Pancreas (tissue), 10 donors: Measurements from ENCODE around the gene UBAP2. TPM values are rescaled to one million over a fixed set of nuclear protein-coding genes. Genes with fewer than 3 reads are reported as not detected.
"Not testable (repeated sequence)": the region's sequence is repeated elsewhere in the genome, so short reads cannot be mapped to it uniquely, and the experiment has no call there.

Experiments used
- ATAC-seq, 4 donors: fragments of 200-7000 bp; cut with Tn5 transposase; one replicate each; pipeline versions ENCODE4 v1.8.0 to v1.9.1; 2020; ENCODE audit warnings: mild to moderate bottlenecking in 4 of 4, moderate library complexity in 4 of 4
- DNase-seq, 6 donors: peaks; one replicate each; pipeline ENCODE4 v3.0.0-alpha.2; 2020
- FAIRE-seq: peaks from 2 replicates; lab custom pipeline; 2012; peaks lifted over from hg19 to GRCh38; lab: Jason Lieb, UNC
- H3K27ac ChIP-seq, 4 donors: fragments of 200-600 bp; sonication (generic); 1 replicate in 3 of 4; 2 replicates in 1 of 4; pipeline versions ENCODE4 v1.5.0 to v1.8.0; 2020
- H3K27me3 ChIP-seq, 4 donors: fragments of 200-600 bp; one replicate each; pipeline ENCODE4 v1.8.0; 2021
- H3K36me3 ChIP-seq, 3 donors: fragments of 200-600 bp; sonication (generic) in 1 of 3; one replicate each; pipeline versions ENCODE4 v1.5.0 to v1.8.0; 2020 to 2021
- H3K4me1 ChIP-seq, 3 donors: fragments of 200-600 bp; one replicate each; pipeline ENCODE4 v1.8.0; 2021
- H3K4me3 ChIP-seq, 4 donors: fragments of 200-600 bp; sonication (generic) in 2 of 4; one replicate each; pipeline versions ENCODE4 v1.5.0 to v1.8.0; 2020 to 2021
- H3K9me3 ChIP-seq, 4 donors: fragments of 200-600 bp; one replicate each; pipeline ENCODE4 v1.8.0; 2021
- CTCF ChIP-seq, 4 donors: fragments of 200-600 bp; sonication (generic) in 3 of 4; IDR thresholded peaks; one replicate each; pipeline versions ENCODE4 v1.5.0 to v1.8.0; 2021; ENCODE audit warnings: antibody characterized with exemption in 4 of 4
- WGBS, 2 donors: extraction: QIAGEN DNeasy Blood & Tissue Kit; methylation state at CpG; one replicate each; pipeline ENCODE4 v1.1.7; 2013; 5-methylcytosine and 5-hydroxymethylcytosine counted together
- intact Hi-C, 3 donors: fragments of 100-400 bp; cut with DNase I; formaldehyde crosslinking; loops; one replicate each; pipeline versions ENCODE4 v1.11.1 to v1.14.2; 2022
- polyA plus RNA-seq, 2 donors: library from polyadenylated mRNA; stranded (reverse); fragments of 200-250 nt; gene quantifications; one replicate each; pipeline ENCODE4 v1.2.3, GENCODE V29; 2013
- total RNA-seq, 6 donors: library from RNA; stranded (reverse); fragmentation: NEBNext Ultra II Directional in 4 of 6; extraction: Animal tissue kit (Norgen Biotek cat#: 25700) in 4 of 6; gene quantifications; one replicate each; pipeline versions ENCODE4 v1.2.1 to v1.2.4, GENCODE V29; 2021 to 2023
- donor health status: healthy with polysubstance abuse.
- donor health status: DM: no; HTN: no; CAD: no; lungs with moderate emphysema.
- donor health status: DM: no; HTN: no; CAD: no.
- donor health status: control.
- donor health status: control.
- donor health status: Bipolar disorder and iron deficiency.
- donor health status: DM: yes; HTN: yes; CAD: no.
- donor health status: DM: no; HTN: no; CAD: no.
- donor health status: DM: no; HTN: no; CAD: no.
- donor health status: DM: yes; HTN: yes; CAD: no.

UBAP2 gene
- total and polyA plus RNA-seq, 8 donors, result 10.3 to 22.8 (median 13.6) TPM

DNA sequence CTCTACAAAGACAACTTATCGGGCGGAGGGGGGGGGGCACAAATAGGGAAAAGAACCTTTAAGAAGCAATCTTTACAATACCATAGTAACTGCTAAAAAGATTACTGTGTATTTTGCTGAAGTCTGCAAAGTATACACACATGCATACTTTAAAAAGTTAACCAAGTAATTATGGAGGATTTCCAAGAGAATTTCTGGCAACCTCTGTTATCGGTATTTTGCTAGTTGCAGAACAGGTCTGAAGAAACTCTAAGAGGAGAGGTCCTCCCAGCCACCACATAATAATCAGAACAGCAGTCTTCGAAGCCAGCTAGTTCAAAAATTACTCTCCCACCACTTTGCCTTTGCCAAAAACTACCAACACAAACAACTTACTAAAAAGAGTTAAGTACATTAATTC is 56.1 kb downstream of the UBAP2 start:
- Histone ChIP-seq H3K27ac (peak overlapping the region in 1 of 4 donors; percentile 21), H3K27me3 (no peaks in the 10 kb centered on the region), H3K4me3 (no peak overlapping the region), H3K4me1 (peaks cover 0 to 10% (median 8%) of the 10 kb centered on the region in 3 donors), H3K36me3 (no peaks in the 10 kb centered on the region), H3K9me3 (no peaks in the 10 kb centered on the region)
- intact Hi-C loops, result no loop called here
- TF ChIP-seq CTCF (IDR thresholded peaks at IDR 0.05), result no peak
- FAIRE-seq (no peak), DNase-seq (no peak), ATAC-seq (peak in 2 of 4 donors; percentile 43 to 66)
- 33 to 35% methylated on average over 4 of the region's 4 CpGs for WGBS, 2 donors

DNA sequence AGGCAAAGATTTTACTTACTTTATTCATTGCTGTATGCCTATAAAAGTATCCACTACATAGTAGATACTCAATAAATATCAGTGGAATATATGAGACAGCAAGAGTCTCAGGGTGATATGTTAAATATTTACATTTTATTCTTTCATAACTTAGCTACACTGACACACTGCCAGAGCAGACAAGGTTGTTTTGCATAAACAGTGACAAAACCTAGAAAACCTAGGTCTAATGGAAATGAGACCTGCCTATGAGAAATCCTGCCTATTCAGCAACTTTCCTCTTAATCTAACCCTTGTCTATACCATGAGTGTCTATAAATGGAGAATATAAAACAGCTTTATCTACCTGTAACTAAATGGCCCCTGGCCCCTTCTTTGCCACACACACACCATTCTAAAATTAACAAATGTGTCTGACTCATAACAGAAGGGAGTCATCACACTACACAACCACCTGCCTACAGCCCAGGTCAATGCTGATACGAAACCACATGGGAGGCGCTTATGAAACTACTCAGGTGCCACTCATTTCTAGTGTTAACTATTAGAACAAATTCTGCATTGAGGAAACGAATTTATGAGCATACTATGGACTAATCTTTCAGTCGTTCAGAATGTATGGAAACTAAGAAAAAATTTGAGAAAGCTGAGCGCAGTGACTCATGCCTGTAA is 60.3 kb downstream of the UBAP2 start:
- no peak for DNase-seq
- Histone ChIP-seq H3K36me3 (peaks cover 0 to 18% (median 5%) of the 10 kb centered on the region in 3 donors), H3K4me3 (no peak overlapping the region), H3K9me3 (no peaks in the 10 kb centered on the region), H3K27ac (no peak overlapping the region), H3K27me3 (no peaks in the 10 kb centered on the region), H3K4me1 (peaks cover 0 to 8% (median 8%) of the 10 kb centered on the region in 3 donors)
- intact Hi-C loops, result no loop called here
- no peak for FAIRE-seq
- 82 to 90% methylated on average over 5 of the region's 5 CpGs for WGBS, 2 donors
- TF ChIP-seq CTCF (IDR thresholded peaks at IDR 0.05), result no peak
- ATAC-seq, result no peak

DNA sequence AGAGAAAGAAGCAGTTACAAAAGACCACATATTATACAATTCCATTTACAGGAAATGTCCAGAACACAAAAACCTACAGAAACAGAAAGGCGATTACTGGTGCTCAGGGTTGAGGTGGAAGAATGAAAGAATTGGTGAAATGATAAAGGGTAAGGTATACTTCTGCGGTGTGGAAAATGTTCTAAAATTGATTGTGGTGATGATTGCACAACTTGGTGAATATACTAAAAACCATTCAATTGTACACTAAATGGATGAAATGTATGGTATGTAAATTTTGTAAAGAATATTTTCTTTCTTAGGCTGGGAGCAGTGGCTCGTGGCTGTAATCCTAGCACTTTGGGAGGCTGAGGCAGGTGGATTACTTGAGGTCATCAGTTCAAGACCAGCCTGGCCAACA is 72.3 kb downstream of the UBAP2 start:
- no peak for TF ChIP-seq CTCF (IDR thresholded peaks at IDR 0.05)
- intact Hi-C loops, result no loop called here
- DNase-seq (no peak), FAIRE-seq (no peak), ATAC-seq (no peak)
- H3K27me3 ChIP-seq, result no peaks in the 10 kb centered on the region
- no peaks in the 10 kb centered on the region for H3K36me3 ChIP-seq
- WGBS, 2 donors, result 91 to 96% methylated on average over 3 of the region's 3 CpGs
- H3K4me1 ChIP-seq, result no peaks in the 10 kb centered on the region
- H3K4me3 ChIP-seq, result no peak overlapping the region
- H3K27ac ChIP-seq, result no peak overlapping the region
- H3K9me3 ChIP-seq, result no peaks in the 10 kb centered on the region

- 72 to 76% methylated on average over 2 of the region's 2 CpGs for WGBS, 2 donors
- no peak for TF ChIP-seq CTCF (IDR thresholded peaks at IDR 0.05)
Measured at GRCh38 chr9:33972698-33973097, 76.0 kb downstream of the UBAP2 start.

GRCh38 chr9:33964086-33964768 is 84.5 kb downstream of the UBAP2 start:
- Histone ChIP-seq H3K4me1 (peaks cover 0 to 8% (median 0%) of the 10 kb centered on the region in 3 donors), H3K36me3 (no peaks in the 10 kb centered on the region), H3K27me3 (no peaks in the 10 kb centered on the region), H3K4me3 (no peak overlapping the region), H3K27ac (no peak overlapping the region), H3K9me3 (no peaks in the 10 kb centered on the region)
- WGBS, 2 donors, result 88 to 93% methylated on average over 2 of the region's 2 CpGs
- TF ChIP-seq CTCF (IDR thresholded peaks at IDR 0.05), result no peak
- intact Hi-C loops, result no loop called here
- ATAC-seq, result no peak
- no peak for DNase-seq
- no peak for FAIRE-seq

More at GRCh38 chr9:33972698-33973097, 76.0 kb downstream of the UBAP2 start:
- H3K9me3 ChIP-seq, result no peaks in the 10 kb centered on the region
- ATAC-seq, result no peak
- FAIRE-seq, result no peak
- intact Hi-C loops, result no loop called here
- H3K27ac ChIP-seq, result no peak overlapping the region
- H3K27me3 ChIP-seq, result no peaks in the 10 kb centered on the region
- H3K4me3 ChIP-seq, result no peak overlapping the region
- DNase-seq, result no peak
- H3K4me1 ChIP-seq, result peaks cover 0 to under 1% (median 0%) of the 10 kb centered on the region in 3 donors
- H3K36me3 ChIP-seq, result no peaks in the 10 kb centered on the region

DNA sequence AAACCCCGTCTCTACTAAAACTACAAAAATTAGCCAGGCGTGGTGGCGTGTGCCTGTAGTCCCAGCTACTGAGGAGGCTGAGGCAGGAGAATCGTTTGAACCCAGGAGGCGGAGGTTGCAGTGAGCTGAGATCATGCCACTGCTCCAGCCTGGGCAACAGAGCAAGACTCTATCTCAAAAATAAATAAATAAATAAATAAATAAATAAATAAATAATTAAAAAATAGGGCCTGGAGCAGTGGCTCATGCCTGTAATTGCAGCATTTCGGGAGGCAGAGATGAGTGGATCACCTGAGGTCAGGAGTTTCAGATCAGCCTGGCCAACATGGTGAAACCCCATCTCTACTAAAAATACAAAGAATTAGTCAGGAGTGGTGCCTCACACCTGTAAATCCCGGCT is 86.2 kb downstream of the UBAP2 start:
- H3K4me1 ChIP-seq, FAIRE-seq, H3K27ac ChIP-seq, DNase-seq, H3K9me3 ChIP-seq, H3K4me3 ChIP-seq, H3K27me3 ChIP-seq, H3K36me3 ChIP-seq, intact Hi-C loops, ATAC-seq: not testable (repeated sequence)
- 93 to 98% methylated on average over 7 of the region's 7 CpGs for WGBS, 2 donors
